Natural killer cell (primary cell): ENCODE data around the gene ERF. TPM values are rescaled to one million over a fixed set of nuclear protein-coding genes. Genes with fewer than 3 reads are reported as not detected.

ENCODE experiments used
- ATAC-seq, 3 donors: fragments of 150-1000 bp in 2 of 3; fragments of 200-7000 bp in 1 of 3; cut with Tn5 transposase; 1 replicate in 1 of 3; 2 replicates in 2 of 3; pipeline ENCODE4 v1.10.0; 2021; ENCODE audit warnings: mild to moderate bottlenecking in 2 of 3, moderate library complexity in 2 of 3
- DNase-seq, 2 donors: peaks; one replicate each; pipeline versions ENCODE4 v3.0.0 to v3.0.0-alpha.2; 2013 to 2021; ENCODE audit warnings: mixed read lengths in 1 of 2
- H3K27ac ChIP-seq: one replicate; pipeline ENCODE4 v1.5.1; 2013; ENCODE audit warnings: mild to moderate bottlenecking, low read length
- H3K27me3 ChIP-seq: one replicate; pipeline ENCODE4 v1.6.1; 2013; ENCODE audit warnings: low read length; ENCODE audit not compliant: control insufficient read depth, insufficient read depth
- H3K36me3 ChIP-seq: one replicate; pipeline ENCODE4 v1.6.1; 2013; ENCODE audit warnings: low read length; ENCODE audit not compliant: control insufficient read depth, insufficient read depth
- H3K4me1 ChIP-seq: one replicate; pipeline ENCODE4 v1.6.1; 2013; ENCODE audit warnings: low read length; ENCODE audit not compliant: control insufficient read depth, insufficient read depth
- H3K4me3 ChIP-seq: one replicate; pipeline ENCODE4 v1.5.1; 2013; ENCODE audit warnings: low read length
- H3K9me3 ChIP-seq: one replicate; pipeline ENCODE4 v1.6.1; 2013; ENCODE audit warnings: low read length; ENCODE audit not compliant: control insufficient read depth, insufficient read depth
- H3K27ac Mint-ChIP-seq, 2 donors: one replicate each; pipeline ENCODE4 v1.8.0; 2022; ENCODE audit warnings: mild to moderate bottlenecking in 2 of 2, mixed read lengths in 2 of 2, moderate library complexity in 1 of 2
- H3K27me3 Mint-ChIP-seq, 2 donors: one replicate each; pipeline ENCODE4 v1.8.0; 2022; ENCODE audit warnings: low read depth in 2 of 2, mixed read lengths in 2 of 2
- H3K36me3 Mint-ChIP-seq: one replicate; pipeline ENCODE4 v1.8.0; 2022; ENCODE audit warnings: mixed read lengths
- H3K4me1 Mint-ChIP-seq, 2 donors: one replicate each; pipeline ENCODE4 v1.8.0; 2022; ENCODE audit warnings: mixed read lengths in 2 of 2
- H3K4me3 Mint-ChIP-seq: one replicate; pipeline ENCODE4 v1.8.0; 2022; ENCODE audit warnings: mild to moderate bottlenecking, moderate library complexity, mixed read lengths
- H3K9me3 Mint-ChIP-seq, 2 donors: one replicate each; pipeline ENCODE4 v1.8.0; 2022; ENCODE audit warnings: mixed read lengths in 2 of 2
- CTCF ChIP-seq: fragments of 200-600 bp; IDR thresholded peaks from one replicate; pipeline ENCODE4 v1.8.0; 2022; ENCODE audit warnings: antibody characterized with exemption
- WGBS: methylation state at CpG from one replicate; pipeline ENCODE4 v1.1.7; 2013; ENCODE audit warnings: missing lambda C conversion rate; ENCODE audit not compliant: insufficient coverage; 5-methylcytosine and 5-hydroxymethylcytosine counted together
- intact Hi-C: fragments of 100-400 bp; cut with micrococcal nuclease; formaldehyde crosslinking; loops from one replicate; pipeline ENCODE4 v1.14.2; 2022
- total RNA-seq, 4 donors: library from RNA; stranded (reverse); fragments of 120-200 nt in 1 of 4; gene quantifications; one replicate each; pipeline versions ENCODE4 v1.2.3 to v1.2.4, GENCODE V29; 2013 to 2022

ERF gene
- total RNA-seq, 3 donors from 2014 or later (not counting 1 experiment from before 2014, with no cell fraction given), result 58.3 to 115 (median 75.6) TPM

GRCh38 chr19:42281146-42281826, 26.4 kb upstream of the ERF start:
- peaks cover under 1% of the 10 kb centered on the region for H3K36me3 ChIP-seq
- H3K9me3 ChIP-seq, result no peaks in the 10 kb centered on the region
- no peak for ATAC-seq
- Mint-ChIP-seq H3K4me3 (peak overlapping the region; percentile 83), H3K4me1 (peaks cover 33 to 39% of the 10 kb centered on the region in 2 donors), H3K27me3 (no peaks in the 10 kb centered on the region), H3K9me3 (no peaks in the 10 kb centered on the region), H3K36me3 (no peaks in the 10 kb centered on the region), H3K27ac (no peak overlapping the region)
- WGBS, result 17% methylated on average over 25 of the region's 25 CpGs
- H3K27me3 ChIP-seq, result no peaks in the 10 kb centered on the region
- no peak for TF ChIP-seq CTCF
- H3K4me3 ChIP-seq, result no peak overlapping the region
- H3K4me1 ChIP-seq, result peaks cover 75% of the 10 kb centered on the region
- peak overlapping the region; percentile 99 for H3K27ac ChIP-seq
- DNase-seq, result peak in 1 of 2 donors; percentile 53
- intact Hi-C loops, result loop anchor here (2.0 to 5.0 kb wide), 2 partner anchors 64 to 79 kb away; partner anchors contain the start of gene DEDD2

- Histone ChIP-seq H3K27me3 (no peaks in the 10 kb centered on the region), H3K4me1 (peaks cover 75% of the 10 kb centered on the region), H3K9me3 (no peaks in the 10 kb centered on the region), H3K36me3 (peaks cover 2% of the 10 kb centered on the region), H3K27ac (peak overlapping the region; percentile 99), H3K4me3 (peak overlapping the region; percentile 91)
- no peaks in the 10 kb centered on the region for H3K36me3 Mint-ChIP-seq
- no peak for DNase-seq
- H3K27me3 Mint-ChIP-seq, result no peaks in the 10 kb centered on the region
- H3K27ac Mint-ChIP-seq, result no peak overlapping the region
- H3K9me3 Mint-ChIP-seq, result no peaks in the 10 kb centered on the region
- no peak for TF ChIP-seq CTCF
- peaks cover 35 to 39% of the 10 kb centered on the region in 2 donors for H3K4me1 Mint-ChIP-seq
- under 1% methylated on average over 20 of the region's 20 CpGs for WGBS
- no peak for ATAC-seq
- peak overlapping the region; percentile 70 for H3K4me3 Mint-ChIP-seq
- intact Hi-C loops, result loop anchor here (2.0 to 5.0 kb wide), 2 partner anchors 64 to 78 kb away; partner anchors contain the start of gene DEDD2
Measured at GRCh38 chr19:42280815-42281145, 25.9 kb upstream of the ERF start.

- Histone ChIP-seq H3K36me3 (peaks cover 2% of the 10 kb centered on the region), H3K4me1 (peaks cover 72% of the 10 kb centered on the region), H3K4me3 (peak overlapping the region; percentile 91), H3K9me3 (no peaks in the 10 kb centered on the region), H3K27ac (peak overlapping the region; percentile 99), H3K27me3 (no peaks in the 10 kb centered on the region)
- Mint-ChIP-seq H3K27ac (no peak overlapping the region), H3K4me1 (peaks cover 34 to 38% of the 10 kb centered on the region in 2 donors), H3K27me3 (no peaks in the 10 kb centered on the region), H3K9me3 (no peaks in the 10 kb centered on the region), H3K4me3 (peak overlapping the region; percentile 89), H3K36me3 (no peaks in the 10 kb centered on the region)
- ATAC-seq (peak; percentile 20 to 41 (median 33)), DNase-seq (peak; percentile 85 to 89)
- WGBS, result under 1% methylated on average over 89 of the region's 89 CpGs
- peak; percentile 98 for TF ChIP-seq CTCF
- intact Hi-C loops, result loop anchor here (2.0 to 5.0 kb wide), 2 partner anchors 63 to 78 kb away; partner anchors contain the start of gene DEDD2
Measured at GRCh38 chr19:42279902-42280814, 25.2 kb upstream of the ERF start.
